Stimulated activated CD8-positive, alpha-beta memory T cell treated with anti-CD3 and anti-CD28 coated beads, Interleukin-4, amount 100 ng/mL, for 48 hours (primary cell): ENCODE results near the gene LRRC23.
"Not testable (repeated sequence)": the region's sequence is repeated elsewhere in the genome, so short reads cannot be mapped to it uniquely, and the experiment has no call there.

ENCODE experiments used
- DNase-seq: peaks from one replicate; pipeline ENCODE4 v3.0.0-alpha.2; 2020

The LRRC23 gene

DNA sequence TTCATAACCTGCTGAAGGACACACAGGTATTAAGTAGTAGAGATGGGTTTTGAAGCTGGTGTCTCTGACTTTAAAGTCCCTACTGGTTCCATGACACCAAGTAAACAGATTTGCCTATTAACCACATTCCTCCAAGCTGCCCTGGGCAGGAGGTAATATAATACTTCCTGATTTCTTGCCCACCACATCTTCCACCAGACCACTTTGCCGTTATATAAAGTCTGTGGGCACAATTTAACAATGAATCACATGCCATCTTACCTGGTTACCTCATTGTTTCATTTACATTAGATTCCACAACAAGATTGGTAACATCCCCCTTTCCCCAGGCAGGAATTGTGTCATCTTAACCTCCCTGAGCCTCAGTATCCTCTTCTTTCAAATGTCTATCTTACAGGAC lies 900 bp upstream of the LRRC23 start:
- no peak for DNase-seq

DNA sequence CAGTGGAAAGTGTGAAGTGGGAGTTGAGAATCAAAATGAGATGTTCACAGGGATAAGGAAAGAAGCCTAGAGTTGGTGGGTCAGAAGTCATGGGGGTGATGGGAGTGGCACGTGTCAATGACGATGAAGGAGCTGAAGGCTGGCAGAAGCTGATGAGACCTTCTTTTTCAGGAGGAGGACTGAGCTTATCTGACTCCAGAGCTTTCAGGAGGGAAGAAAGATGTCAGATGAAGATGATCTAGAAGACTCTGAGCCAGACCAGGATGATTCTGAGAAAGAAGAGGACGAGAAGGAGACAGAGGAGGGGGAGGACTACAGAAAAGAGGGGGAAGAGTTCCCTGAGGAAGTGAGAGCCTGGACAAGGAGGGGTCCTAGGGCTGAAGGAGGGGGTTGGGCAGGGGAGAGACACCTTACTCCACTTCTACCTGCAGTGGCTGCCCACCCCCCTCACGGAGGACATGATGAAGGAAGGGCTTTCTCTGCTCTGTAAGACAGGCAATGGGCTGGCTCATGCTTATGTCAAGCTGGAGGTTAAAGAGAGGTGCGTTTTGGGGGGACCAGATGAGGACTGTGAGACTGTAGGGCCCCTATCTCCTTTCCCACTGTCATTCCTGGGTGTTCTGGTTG lies 905 bp downstream of the LRRC23 start:
- DNase-seq, result no peak

DNA sequence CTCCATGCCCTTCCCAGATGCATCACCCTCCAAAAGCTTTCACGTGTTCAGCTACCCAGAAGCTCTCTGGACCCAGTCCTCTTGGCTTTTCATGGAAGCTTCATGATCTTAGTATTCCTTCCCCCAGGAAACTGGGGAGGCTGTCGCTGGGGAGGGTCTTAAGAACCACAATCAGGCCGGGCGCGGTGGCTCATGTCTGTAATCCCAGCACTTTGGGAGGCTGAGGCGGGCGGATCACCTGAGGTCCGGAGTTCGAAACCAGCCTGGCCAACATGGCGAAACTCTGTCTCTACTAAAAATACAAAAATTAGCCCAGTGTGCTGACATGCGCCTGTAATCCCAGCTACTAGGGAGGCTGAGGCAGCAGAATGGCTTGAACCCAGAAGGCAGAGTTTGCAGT lies 3.5 kb downstream of the LRRC23 start:
- DNase-seq, result not testable (repeated sequence)

DNA sequence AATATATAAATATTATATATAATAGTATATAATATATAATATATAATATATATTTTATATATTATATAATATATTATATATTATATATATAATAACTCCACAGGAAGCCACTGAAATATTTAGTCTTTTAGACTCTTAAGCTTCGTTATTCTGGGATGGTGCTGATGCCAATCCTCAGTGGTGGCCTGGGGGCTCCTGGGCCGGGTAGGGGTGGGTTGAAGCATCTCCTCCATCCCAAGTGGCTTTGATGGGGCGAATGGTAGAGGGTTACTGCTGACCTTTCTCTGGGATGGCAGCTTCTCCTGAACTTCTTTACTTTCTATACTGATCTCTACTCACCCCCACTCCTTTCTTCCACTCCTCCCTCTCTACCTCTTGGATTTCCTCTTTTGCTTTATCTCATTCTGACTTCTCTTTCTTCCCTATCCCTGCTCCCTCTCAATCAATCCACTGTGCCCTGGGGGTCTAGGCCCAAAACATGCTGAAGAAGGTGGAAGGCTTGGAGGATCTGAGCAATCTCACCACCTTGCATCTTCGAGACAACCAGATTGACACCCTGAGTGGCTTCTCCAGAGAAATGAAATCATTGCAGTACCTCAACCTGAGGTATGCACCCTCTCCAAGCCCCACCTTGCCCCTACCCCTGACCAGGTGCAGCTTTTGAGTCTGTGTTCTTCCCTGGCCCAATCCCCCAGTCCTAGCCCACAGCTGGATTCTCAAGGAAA lies 5.0 kb downstream of the LRRC23 start:
- DNase-seq, result no peak

DNA sequence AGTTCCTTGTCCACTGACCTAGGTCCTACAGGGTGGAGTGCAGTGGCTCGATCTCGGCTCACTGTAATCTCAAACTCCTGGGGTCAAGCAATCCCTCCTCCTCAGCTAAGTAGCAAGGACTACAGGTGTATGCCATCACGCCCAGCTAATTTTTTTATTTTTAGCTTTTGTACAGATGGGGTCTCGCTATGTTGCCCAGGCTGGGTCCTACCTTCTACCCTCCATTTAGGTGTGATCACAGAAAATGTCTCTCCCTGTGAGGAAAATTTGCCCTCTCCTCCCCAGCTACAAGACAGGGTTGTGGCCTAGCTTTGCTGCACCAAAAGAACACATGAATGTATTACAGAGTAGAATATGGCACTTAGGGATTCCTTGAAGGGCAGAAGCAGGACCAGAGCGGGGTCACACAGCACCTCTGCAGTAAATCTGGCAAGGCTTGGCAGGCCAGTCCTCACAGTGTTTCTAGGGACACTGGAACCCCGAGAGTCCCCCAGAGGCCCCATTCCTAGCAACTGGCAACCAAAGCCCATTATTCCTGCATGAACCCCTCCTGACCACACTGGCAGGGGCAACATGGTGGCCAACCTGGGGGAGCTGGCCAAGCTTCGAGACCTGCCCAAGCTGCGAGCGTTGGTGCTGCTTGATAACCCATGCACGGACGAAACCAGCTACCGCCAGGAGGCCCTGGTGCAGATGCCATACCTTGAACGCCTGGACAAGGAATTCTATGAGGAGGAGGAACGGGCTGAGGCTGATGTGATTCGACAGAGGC lies 7.7 kb downstream of the LRRC23 start:
- DNase-seq, result no peak

DNA sequence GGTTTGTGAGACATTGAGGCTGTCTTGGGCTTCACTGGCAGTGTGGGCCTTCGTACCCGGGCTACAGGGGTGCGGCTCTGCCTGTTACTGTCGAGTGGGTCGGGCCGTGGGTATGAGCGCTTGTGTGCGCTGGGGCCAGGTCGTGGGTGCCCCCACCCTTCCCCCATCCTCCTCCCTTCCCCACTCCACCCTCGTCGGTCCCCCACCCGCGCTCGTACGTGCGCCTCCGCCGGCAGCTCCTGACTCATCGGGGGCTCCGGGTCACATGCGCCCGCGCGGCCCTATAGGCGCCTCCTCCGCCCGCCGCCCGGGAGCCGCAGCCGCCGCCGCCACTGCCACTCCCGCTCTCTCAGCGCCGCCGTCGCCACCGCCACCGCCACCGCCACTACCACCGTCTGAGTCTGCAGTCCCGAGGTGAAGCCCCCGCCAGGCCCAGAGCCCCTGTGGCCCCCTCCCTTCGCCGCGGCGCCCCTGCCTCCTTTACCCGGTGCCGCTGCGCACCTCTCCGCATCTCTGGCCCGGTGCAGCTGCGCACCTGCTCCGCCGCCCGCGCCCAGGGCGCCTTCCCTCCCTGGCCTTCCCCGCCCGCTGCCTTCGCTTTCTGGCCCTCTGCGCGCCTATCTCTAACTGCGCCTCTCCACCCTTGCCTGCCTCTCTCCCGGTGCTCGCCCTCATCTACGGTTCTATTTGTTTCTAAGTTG lies 9.8 kb downstream of the LRRC23 start, which contains the start of gene ENO2:
Gene ENO2, plus strand, starts transcription at position 335 of the 701 bp plus-strand sequence. CDS start 1,253 bp downstream, outside the sequence.
- peak; percentile 85 for DNase-seq

DNA sequence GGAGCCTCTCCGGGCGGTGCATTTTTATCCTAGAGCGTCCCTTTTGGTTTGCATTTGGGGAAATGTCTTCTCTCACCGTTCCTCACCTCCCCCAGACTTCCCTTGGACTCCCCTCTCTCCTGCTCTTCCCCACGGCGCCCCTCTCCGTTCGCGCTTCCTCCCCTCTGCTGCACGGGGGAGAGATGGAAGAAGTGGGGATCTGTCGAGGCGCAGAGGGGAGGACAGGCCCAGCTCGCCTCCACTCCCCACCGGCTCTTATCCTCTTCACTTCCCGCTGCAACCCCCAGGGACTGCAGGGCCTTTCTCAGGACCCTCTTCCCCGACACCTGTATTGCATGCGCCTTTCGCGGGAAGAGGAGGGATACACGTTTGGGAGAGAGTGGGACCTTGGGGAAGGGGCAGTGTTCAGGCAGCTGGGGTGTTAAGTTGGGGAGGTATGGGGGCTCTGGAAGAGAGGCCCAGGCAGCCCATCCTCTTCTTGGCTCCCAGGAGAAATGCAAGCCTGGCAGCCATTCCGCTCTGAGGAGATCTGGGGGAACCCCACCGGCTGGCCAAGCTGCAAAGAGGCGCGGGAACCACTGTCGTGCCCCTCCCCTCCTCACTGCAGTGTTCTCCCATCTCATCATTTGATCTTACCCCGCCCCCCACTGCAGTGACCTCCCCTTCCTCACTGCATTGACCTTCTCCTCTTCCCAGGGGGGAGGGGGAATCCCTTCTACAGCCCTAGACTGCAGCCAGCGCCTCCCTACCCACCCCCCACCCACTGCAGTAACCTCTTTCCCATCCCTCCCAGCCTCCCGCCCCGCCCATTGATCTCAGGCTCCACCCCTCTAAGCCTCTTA lies 10.5 kb downstream of the LRRC23 start:
- DNase-seq, result no peak

DNA sequence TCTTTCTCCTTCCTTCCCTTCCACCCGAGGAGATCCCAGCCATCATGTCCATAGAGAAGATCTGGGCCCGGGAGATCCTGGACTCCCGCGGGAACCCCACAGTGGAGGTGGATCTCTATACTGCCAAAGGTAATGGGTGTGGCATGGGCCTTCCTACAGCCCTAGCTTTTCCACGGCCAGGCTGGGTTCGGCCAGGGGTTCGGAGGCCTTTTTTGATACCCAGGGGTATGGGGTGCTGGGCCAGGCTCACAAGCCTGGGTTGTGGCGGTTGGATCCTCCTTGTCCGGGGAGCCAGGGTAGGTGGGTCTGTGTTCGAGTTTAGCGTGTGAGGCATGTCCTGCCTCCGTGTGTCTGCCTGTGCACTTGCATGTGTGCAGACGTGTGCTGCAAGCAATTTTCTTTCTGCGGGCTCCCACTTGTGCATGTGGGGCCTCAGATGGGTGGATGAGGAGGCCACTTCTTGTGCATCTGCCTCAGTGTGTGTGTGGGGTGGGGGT lies 11.2 kb downstream of the LRRC23 start:
- no peak for DNase-seq

DNA sequence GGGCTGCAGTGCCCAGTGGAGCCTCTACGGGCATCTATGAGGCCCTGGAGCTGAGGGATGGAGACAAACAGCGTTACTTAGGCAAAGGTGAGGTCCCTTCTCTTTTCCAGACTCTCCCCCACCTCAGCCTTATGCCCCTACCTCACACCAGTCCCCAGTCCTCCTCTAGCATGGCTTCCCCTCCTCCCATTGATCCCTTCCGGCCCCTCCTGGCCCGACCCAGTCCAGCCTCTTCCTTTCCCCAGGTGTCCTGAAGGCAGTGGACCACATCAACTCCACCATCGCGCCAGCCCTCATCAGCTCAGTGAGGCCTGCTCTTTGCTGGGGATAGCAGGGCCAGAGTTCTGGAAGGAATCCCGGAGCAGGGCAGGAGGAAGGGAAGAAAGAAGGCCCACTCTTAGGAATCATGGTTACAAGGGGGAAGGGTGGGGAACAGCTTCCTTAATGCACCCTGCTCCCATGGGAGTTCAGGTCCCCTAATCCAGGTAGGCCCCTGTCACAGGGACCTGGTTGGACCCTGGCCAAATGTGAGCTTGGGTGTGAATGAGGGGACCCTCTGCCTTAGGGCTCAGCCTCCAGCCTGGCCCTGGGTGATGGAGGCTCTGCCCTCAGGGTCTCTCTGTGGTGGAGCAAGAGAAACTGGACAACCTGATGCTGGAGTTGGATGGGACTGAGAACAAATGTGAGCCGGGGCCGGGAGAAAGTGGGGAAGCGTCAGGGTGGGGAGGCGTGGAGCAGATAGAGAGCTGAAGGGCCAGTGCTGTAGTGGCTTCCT lies 12.0 kb downstream of the LRRC23 start:
- DNase-seq, result no peak

DNA sequence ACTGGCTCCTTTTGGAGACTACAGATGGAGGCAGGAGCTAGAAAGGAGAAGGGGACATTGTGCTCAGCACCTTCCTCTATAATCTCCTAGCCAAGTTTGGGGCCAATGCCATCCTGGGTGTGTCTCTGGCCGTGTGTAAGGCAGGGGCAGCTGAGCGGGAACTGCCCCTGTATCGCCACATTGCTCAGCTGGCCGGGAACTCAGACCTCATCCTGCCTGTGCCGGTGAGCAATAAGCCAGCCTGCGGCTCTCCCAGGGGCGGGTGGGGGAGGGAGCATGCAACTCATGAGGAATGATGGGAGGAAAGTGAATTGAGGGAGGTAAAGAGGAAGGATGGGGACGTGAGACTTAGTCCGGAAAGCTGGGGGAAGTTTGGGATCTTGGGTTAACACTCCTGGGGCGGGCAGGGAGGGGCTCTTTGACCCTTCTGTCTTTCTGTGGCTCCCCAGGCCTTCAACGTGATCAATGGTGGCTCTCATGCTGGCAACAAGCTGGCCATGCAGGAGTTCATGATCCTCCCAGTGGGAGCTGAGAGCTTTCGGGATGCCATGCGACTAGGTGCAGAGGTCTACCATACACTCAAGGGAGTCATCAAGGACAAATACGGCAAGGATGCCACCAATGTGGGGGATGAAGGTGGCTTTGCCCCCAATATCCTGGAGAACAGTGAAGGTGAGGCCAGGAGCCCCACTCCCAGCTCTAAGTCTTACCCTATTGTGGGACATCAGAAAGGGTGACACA lies 13.0 kb downstream of the LRRC23 start:
- no peak for DNase-seq

DNA sequence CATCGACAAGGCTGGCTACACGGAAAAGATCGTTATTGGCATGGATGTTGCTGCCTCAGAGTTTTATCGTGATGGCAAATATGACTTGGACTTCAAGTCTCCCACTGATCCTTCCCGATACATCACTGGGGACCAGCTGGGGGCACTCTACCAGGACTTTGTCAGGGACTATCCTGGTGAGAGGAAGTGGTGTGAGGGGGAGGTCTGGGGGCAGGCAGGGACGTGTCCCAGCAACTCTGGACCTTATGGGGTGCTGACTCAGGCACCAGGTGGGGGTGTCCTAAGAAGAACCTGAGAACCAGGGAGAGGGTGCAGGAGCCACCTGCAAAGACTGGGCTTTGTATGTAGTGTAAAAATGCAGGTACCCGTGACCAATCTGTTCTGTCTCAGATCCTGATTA lies 15.0 kb downstream of the LRRC23 start:
- no peak for DNase-seq

DNA sequence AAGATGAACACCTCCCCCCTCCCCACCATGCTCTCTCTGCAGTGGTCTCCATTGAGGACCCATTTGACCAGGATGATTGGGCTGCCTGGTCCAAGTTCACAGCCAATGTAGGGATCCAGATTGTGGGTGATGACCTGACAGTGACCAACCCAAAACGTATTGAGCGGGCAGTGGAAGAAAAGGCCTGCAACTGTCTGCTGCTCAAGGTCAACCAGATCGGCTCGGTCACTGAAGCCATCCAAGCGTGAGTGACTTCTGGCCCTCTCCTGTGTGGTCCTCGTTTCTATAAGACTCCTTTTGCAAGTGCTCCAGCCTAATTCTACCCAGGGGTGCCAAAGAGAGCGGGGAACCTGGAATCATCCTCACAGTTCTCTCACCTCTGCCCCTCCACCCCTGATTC lies 16.9 kb downstream of the LRRC23 start:
- DNase-seq, result no peak

DNA sequence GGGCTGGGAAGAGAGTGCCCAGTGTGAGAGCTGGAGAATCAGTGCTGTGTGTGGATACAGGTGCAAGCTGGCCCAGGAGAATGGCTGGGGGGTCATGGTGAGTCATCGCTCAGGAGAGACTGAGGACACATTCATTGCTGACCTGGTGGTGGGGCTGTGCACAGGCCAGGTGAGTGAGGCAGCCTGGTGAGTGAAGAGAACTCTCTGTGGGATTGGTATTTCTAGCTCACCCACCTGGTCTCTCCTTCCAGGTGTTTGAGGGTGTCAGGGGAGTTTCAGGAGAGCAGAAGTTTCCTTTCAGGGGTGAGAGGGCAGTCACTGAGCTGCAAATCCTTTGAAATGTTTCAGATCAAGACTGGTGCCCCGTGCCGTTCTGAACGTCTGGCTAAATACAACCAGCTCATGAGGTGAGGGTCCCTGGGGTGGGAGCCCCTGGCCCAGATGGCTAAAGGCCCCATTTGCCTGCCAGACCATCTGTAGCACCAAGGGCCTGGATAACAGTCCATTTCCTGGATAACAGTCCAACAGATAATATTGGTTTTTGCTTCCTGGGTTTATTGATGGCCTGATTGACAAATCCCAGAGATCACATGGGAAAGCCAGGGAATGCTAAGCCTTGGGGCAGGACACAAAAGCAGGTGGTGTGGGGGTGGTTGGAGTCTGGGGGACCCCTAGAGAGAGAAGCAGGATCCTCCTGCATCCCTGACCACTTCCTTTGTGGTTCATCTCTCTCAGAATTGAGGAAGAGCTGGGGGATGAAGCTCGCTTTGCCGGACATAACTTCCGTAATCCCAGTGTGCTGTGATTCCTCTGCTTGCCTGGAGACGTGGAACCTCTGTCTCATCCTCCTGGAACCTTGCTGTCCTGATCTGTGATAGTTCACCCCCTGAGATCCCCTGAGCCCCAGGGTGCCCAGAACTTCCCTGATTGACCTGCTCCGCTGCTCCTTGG lies 17.6 kb downstream of the LRRC23 start:
- no peak for DNase-seq

DNA sequence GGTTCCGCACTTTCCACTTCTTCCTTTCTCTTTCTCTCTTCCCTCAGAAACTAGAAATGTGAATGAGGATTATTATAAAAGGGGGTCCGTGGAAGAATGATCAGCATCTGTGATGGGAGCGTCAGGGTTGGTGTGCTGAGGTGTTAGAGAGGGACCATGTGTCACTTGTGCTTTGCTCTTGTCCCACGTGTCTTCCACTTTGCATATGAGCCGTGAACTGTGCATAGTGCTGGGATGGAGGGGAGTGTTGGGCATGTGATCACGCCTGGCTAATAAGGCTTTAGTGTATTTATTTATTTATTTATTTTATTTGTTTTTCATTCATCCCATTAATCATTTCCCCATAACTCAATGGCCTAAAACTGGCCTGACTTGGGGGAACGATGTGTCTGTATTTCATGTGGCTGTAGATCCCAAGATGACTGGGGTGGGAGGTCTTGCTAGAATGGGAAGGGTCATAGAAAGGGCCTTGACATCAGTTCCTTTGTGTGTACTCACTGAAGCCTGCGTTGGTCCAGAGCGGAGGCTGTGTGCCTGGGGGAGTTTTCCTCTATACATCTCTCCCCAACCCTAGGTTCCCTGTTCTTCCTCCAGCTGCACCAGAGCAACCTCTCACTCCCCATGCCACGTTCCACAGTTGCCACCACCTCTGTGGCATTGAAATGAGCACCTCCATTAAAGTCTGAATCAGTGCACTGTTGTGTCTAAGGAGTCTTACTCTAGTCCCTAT lies 18.5 kb downstream of the LRRC23 start:
- no peak for DNase-seq

DNA sequence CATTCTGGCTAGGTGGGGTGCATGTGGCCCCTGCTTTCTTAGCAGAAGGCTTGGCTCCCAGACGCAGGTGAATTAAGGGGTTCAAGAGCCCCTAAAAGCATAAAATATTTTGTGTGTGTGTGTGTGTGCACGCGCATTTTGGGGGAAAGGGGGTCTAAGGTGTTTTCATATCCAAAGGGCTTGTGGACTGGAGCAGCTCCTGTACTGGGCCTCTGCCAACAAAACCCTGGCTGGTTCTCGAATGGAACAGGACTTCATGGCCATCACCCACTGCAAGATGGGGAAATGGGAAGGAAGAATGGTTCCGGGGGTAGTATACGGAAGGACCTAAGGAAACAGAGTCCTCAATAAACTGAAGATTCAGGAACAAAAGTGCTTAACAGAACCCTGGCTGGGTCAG lies 19.2 kb downstream of the LRRC23 start:
- no peak for DNase-seq

DNA sequence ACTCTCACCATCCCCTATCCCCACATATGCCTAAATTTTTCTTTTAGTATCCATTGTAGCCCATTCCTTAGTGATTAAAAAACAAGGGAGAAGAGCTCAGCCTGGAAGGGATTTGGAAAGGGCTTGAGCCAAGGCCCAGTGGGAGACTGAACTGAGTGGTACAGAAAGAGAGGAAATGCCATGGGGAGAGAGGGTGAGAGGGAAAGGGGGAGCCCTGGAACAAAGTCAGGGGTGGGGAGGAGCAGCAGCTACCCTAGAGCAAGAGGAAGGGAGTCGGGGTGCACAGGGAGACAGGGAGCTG lies 20.6 kb downstream of the LRRC23 start:
- no peak for DNase-seq

DNA sequence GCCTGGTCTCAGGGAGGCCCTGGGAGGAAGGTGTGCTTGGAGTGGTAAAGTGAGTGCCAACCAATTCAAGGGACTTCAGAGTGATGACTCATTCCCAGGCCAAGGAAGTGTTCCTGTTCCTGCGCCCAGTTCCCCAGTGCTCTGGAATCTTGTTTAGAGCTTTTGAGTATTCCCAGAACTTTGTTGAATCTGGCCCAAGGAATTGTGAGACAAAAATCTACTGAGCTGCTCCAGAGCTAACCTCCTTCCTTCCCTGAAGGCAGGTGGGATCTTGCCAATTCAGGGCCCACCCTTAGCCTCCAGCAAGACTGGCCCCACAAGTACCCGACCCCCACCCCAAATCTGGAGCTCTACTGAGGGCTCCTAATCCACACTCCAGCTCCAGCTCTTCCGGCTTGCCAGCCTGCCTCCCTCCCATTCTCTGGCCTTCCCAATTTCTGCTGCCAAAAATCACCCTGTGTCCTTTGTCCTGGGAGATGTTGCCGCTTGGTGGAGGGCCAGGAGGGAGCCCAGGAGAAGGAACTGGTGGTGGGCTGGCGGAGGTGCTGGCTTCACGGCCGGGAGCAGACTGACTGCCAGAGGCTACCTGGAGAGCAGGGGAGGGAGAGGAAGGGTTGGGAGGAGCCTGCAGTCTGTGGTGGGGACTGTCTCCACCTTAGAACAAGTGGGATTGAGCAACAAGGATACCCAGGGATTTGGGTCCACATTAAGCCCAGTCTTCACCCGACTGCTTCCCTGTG lies 21.1 kb downstream of the LRRC23 start:
- no peak for DNase-seq

DNA sequence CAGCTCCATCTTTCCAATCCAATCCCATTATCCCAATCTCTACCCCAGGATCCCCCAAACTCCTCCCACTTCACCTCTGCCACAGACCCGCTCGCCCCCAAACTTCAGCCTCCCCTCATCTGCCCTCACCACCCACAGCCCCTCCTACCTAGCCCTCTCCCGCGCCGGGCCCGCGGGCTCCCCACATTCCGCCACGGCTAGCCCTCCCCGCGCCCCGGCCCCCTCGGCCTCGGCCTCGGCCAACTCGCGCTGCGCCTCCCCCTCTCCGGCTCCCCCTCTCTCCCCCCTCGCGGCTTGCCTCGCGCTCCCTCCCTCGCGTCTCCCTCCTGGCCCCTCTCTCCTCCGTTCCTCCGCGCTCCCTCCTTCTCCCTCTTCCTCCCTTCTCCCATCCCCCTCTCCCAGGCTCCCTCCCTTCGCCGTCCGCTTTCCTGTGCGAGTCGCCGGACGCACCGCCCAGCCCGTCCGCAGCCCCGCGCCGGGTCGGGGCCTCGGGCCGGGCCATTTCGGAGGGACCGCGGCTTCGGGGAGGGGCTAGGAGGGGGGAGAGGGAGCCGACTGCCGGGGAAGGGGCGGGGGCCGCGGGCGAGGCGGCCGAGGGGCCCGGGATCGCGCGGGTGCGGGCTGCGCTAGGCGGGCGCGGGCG lies 22.9 kb downstream of the LRRC23 start, which contains the start of gene ATN1:
Gene ATN1, plus strand, starts transcription at position 581 of the 643 bp plus-strand sequence. CDS start 6,043 bp downstream, outside the sequence.
- DNase-seq, result peak; percentile 68
